HCT116 (cell line): ENCODE measurements around the gene LRRD1.

Experiments
- ATF3 ChIP-seq: IDR thresholded peaks from 2 replicates; pipeline ENCODE4 v1.6.1; 2012
- CEBPB ChIP-seq: IDR thresholded peaks from 2 replicates; pipeline ENCODE4 v1.6.1; 2012; ENCODE audit warnings: low read depth
- CTCF ChIP-seq, 3 experiments: fragments of 200-600 bp in 1 of 3; sonication (generic) in 1 of 3; IDR thresholded peaks in 2 of 3; conservative IDR thresholded peaks in 1 of 3; 2 replicates each; pipeline ENCODE4 v1.5.1; 2012 to 2017; ENCODE audit warnings: low read depth in 2 of 3, low read length in 2 of 3, antibody characterized with exemption in 1 of 3, borderline replicate concordance in 1 of 3, control low read depth in 1 of 3, mild to moderate bottlenecking in 1 of 3, mixed read lengths in 1 of 3, mixed run types in 1 of 3, moderate library complexity in 1 of 3; ENCODE audit not compliant: insufficient read depth in 1 of 3
- EZH2 ChIP-seq: fragments of 200-600 bp; sonication (generic); IDR thresholded peaks from 2 replicates; pipeline ENCODE4 v1.6.1; 2017; ENCODE audit warnings: antibody characterized with exemption, mixed run types
- EZH2phosphoT487 ChIP-seq: fragments of 200-600 bp; IDR thresholded peaks from 2 replicates; pipeline ENCODE4 v1.6.1; 2018; ENCODE audit warnings: antibody characterized with exemption, borderline replicate concordance
- MAX ChIP-seq: IDR thresholded peaks from 2 replicates; pipeline ENCODE4 v1.6.1; 2012
- POLR2A ChIP-seq: IDR thresholded peaks from 2 replicates; pipeline ENCODE4 v1.7.0; 2011; ENCODE audit warnings: borderline replicate concordance; ENCODE audit not compliant: insufficient read depth, insufficient read length; ENCODE audit errors: extremely low read depth
- POLR2AphosphoS5 ChIP-seq: IDR thresholded peaks from 2 replicates; pipeline ENCODE4 v1.6.1; 2011; ENCODE audit warnings: mild to moderate bottlenecking, low read depth, low read length, moderate library complexity
- SIN3A ChIP-seq: IDR thresholded peaks from 2 replicates; pipeline ENCODE4 v1.6.1; 2012; ENCODE audit warnings: low read depth
- YY1 ChIP-seq: IDR thresholded peaks from 2 replicates; pipeline ENCODE4 v1.6.1; 2011; ENCODE audit warnings: low read length, low read depth, moderate library complexity, mild to moderate bottlenecking; ENCODE audit not compliant: insufficient replicate concordance; ENCODE audit errors: extremely low read depth
- ZBTB33 ChIP-seq: IDR thresholded peaks from 2 replicates; pipeline ENCODE4 v1.6.1; 2011; ENCODE audit warnings: mild to moderate bottlenecking, low read length, moderate library complexity; ENCODE audit not compliant: insufficient replicate concordance; ENCODE audit errors: extremely low read depth

GRCh38 chr7:92206672-92207071 is 27.7 kb upstream of the LRRD1 start:
- TF ChIP-seq SIN3A (no peak), CTCF (IDR thresholded peaks at IDR 0.05 in 2 of 3, conservative IDR thresholded peaks at IDR 0.05 in 1 of 3; ENCODE audit: borderline replicate concordance in 1 of 3, insufficient read depth in 1 of 3, low read depth in 2 of 3, low read length in 2 of 3) (no peak), MAX (no peak), ATF3 (no peak), YY1 (no peak), POLR2A (no peak), POLR2AphosphoS5 (no peak), ZBTB33 (no peak), EZH2 (no peak), EZH2phosphoT487 (no peak), CEBPB (no peak)
